Measurements from ENCODE around the gene OR8G1. TPM values are rescaled to one million over a fixed set of nuclear protein-coding genes. Genes with fewer than 3 reads are reported as not detected.

Gene OR8G1
- not detected for total RNA-seq

- intact Hi-C loops (cut with DNase I) = no loop called here
Measured at GRCh38 chr11:124240621-124241397, at the start of gene OR8G1. Gene OR8G1, plus strand, starts transcription at chr11:124241095. Its CDS starts 8,581 bp downstream, at chr11:124249676.

GRCh38 chr11:124193221-124194010 lies 47.5 kb upstream of the OR8G1 start:
- no peak overlapping the region for H3K4me3 ChIP-seq
- DNase-seq = no peak
- H3K27me3 ChIP-seq = no peaks in the 10 kb centered on the region
- no peaks in the 10 kb centered on the region for H3K9me3 ChIP-seq
- H3K27ac ChIP-seq = no peak overlapping the region
- no peak for TF ChIP-seq CTCF (IDR thresholded peaks at IDR 0.05)
- intact Hi-C loops (cut with DNase I) = loop anchor here (2.0 to 10.0 kb wide), 2 partner anchors 89 to 123 kb away; no protein-coding TSS in a partner anchor
- H3K36me3 ChIP-seq = no peaks in the 10 kb centered on the region
- H3K4me1 ChIP-seq = no peaks in the 10 kb centered on the region
- no peak overlapping the region for H3K9ac ChIP-seq (ENCODE audit: low read depth in 2 of 2, low read length in 2 of 2)

More at GRCh38 chr11:124240621-124241397, at the start of gene OR8G1:
- Histone ChIP-seq H3K27ac (no peak within 1 kb of the TSS), H3K4me3 (no peak within 1 kb of the TSS), H3K9me3 (no peaks in the 10 kb centered on the region), H3K9ac (ENCODE audit: low read depth in 2 of 2, low read length in 2 of 2) (no peak within 1 kb of the TSS), H3K4me1 (no peaks in the 10 kb centered on the region), H3K27me3 (no peaks in the 10 kb centered on the region), H3K36me3 (no peaks in the 10 kb centered on the region)
- no peak for TF ChIP-seq CTCF (IDR thresholded peaks at IDR 0.05)
- no peak for DNase-seq

GRCh38 chr11:124194293-124195188 lies 46.4 kb upstream of the OR8G1 start:
- intact Hi-C loops (cut with DNase I) = loop anchor here (2.0 to 10.0 kb wide), 2 partner anchors 90 to 124 kb away; no protein-coding TSS in a partner anchor
- H3K36me3 ChIP-seq = no peaks in the 10 kb centered on the region
- H3K9me3 ChIP-seq = no peaks in the 10 kb centered on the region
- no peak for DNase-seq
- no peak for TF ChIP-seq CTCF (IDR thresholded peaks at IDR 0.05)
- H3K4me1 ChIP-seq = no peaks in the 10 kb centered on the region
- no peak overlapping the region for H3K27ac ChIP-seq
- H3K9ac ChIP-seq (ENCODE audit: low read depth in 2 of 2, low read length in 2 of 2) = no peak overlapping the region
- H3K4me3 ChIP-seq = no peak overlapping the region
- H3K27me3 ChIP-seq = no peaks in the 10 kb centered on the region

- Histone ChIP-seq H3K27me3 (no peaks in the 10 kb centered on the region), H3K27ac (no peak overlapping the region), H3K4me1 (no peaks in the 10 kb centered on the region), H3K4me3 (no peak overlapping the region), H3K9me3 (no peaks in the 10 kb centered on the region), H3K9ac (ENCODE audit: low read depth in 2 of 2, low read length in 2 of 2) (no peak overlapping the region), H3K36me3 (no peaks in the 10 kb centered on the region)
- peak; percentile 73 for TF ChIP-seq CTCF (IDR thresholded peaks at IDR 0.05)
- peak; percentile 75 for DNase-seq
- intact Hi-C loops (cut with DNase I) = loop anchor here (2.0 to 10.0 kb wide), 2 partner anchors 90 to 124 kb away; no protein-coding TSS in a partner anchor
Measured at GRCh38 chr11:124195189-124195734, 45.6 kb upstream of the OR8G1 start.

Data from colonic mucosa (tissue), 4 donors.